Upper lobe of left lung (tissue), 6 donors: ENCODE data around the gene CEP192. TPM values are rescaled to one million over a fixed set of nuclear protein-coding genes. Genes with fewer than 3 reads are reported as not detected.
A peak's percentile ranks its signal among the peaks of the same experiment; 100 is the strongest.

Experiments used
- ATAC-seq, 2 donors: fragments of 200-7000 bp; cut with Tn5 transposase; one replicate each; pipeline ENCODE4 v1.9.1; 2022; ENCODE audit warnings: mild to moderate bottlenecking in 2 of 2, moderate library complexity in 2 of 2; ENCODE audit not compliant: low FRiP score in 2 of 2
- DNase-seq, 2 donors: peaks; one replicate each; pipeline ENCODE4 v3.0.0-alpha.2; 2019 to 2020
- H3K27ac ChIP-seq, 4 donors: fragments of 200-600 bp; sonication (generic); one replicate each; pipeline ENCODE4 v1.5.1; 2016 to 2019
- H3K27me3 ChIP-seq, 4 donors: fragments of 200-600 bp; sonication (generic); one replicate each; pipeline ENCODE4 v1.5.1; 2017 to 2019
- H3K36me3 ChIP-seq, 4 donors: fragments of 200-600 bp; sonication (generic); one replicate each; pipeline ENCODE4 v1.5.1; 2016 to 2019
- H3K4me1 ChIP-seq, 4 donors: fragments of 200-600 bp; sonication (generic); one replicate each; pipeline ENCODE4 v1.5.1; 2018 to 2019
- H3K4me3 ChIP-seq, 4 donors: fragments of 200-600 bp; sonication (generic); one replicate each; pipeline ENCODE4 v1.5.1; 2017 to 2019; ENCODE audit warnings: mild to moderate bottlenecking in 2 of 4, moderate library complexity in 1 of 4
- H3K9me3 ChIP-seq, 4 donors: fragments of 200-600 bp; sonication (generic); one replicate each; pipeline ENCODE4 v1.5.1; 2018 to 2019
- CTCF ChIP-seq, 6 experiments: fragments of 450-650 bp in 4 of 6; fragments of 200-600 bp in 2 of 6; sonication (generic) in 2 of 6; IDR thresholded peaks; one replicate each; pipeline ENCODE4 v1.5.1; 2016 to 2019; ENCODE audit warnings: antibody characterized with exemption in 6 of 6
- EP300 ChIP-seq, 4 donors: sonication (generic); formaldehyde crosslinking; IDR thresholded peaks; one replicate each; pipeline ENCODE4 v1.5.1; 2017; ENCODE audit warnings: antibody characterized with exemption in 4 of 4, control low read depth in 2 of 4
- POLR2A ChIP-seq, 4 donors: fragments of 450-650 bp; IDR thresholded peaks; one replicate each; pipeline ENCODE4 v1.5.1; 2016 to 2017; ENCODE audit warnings: antibody characterized with exemption in 4 of 4, mild to moderate bottlenecking in 2 of 4
- POLR2AphosphoS5 ChIP-seq, 2 donors: sonication (generic); formaldehyde crosslinking; IDR thresholded peaks; one replicate each; pipeline ENCODE4 v1.5.1; 2017; ENCODE audit warnings: antibody characterized with exemption in 2 of 2
- WGBS, 2 donors: methylation state at CpG; one replicate each; pipeline ENCODE4 v1.1.5; 2017 to 2018; 5-methylcytosine and 5-hydroxymethylcytosine counted together
- total RNA-seq, 6 donors: library from RNA; depleted of rRNA in 4 of 6; stranded (reverse); fragments of >200 nt in 4 of 6; gene quantifications; one replicate each; pipeline versions ENCODE4 v1.1.0 to v1.2.1, GENCODE V29; 2016 to 2021
- donor health status: DM: no; HTN: no; CAD: no; lungs with moderate emphysema.
- donor health status: DM: no; HTN: yes; CAD: no; lungs with severe emphysema.

The CEP192 gene
- total RNA-seq, 6 donors from 2014 or later, result 14.3 to 41.3 (median 22.5) TPM

- Histone ChIP-seq H3K27me3 (no peaks in the 10 kb centered on the region), H3K36me3 (peaks cover 0 to 3% (median 0%) of the 10 kb centered on the region in 4 donors), H3K4me3 (peak overlapping the region; percentile 2 to 84 (median 66)), H3K9me3 (no peaks in the 10 kb centered on the region), H3K4me1 (peaks cover 13 to 33% (median 20%) of the 10 kb centered on the region in 4 donors), H3K27ac (peak overlapping the region; percentile 93 to 95 (median 94))
- DNase-seq (peak; percentile 97 to 99), ATAC-seq (peak; percentile 93)
- WGBS, 2 donors, result 6% methylated on average over 8 to 10 of the region's 81 CpGs
- peak in 2 of 4 donors; percentile 8 to 43 for TF ChIP-seq EP300 (IDR thresholded peaks at IDR 0.05)
- TF ChIP-seq CTCF (IDR thresholded peaks at IDR 0.05), result peak in 1 of 6 experiments; percentile 24
- TF ChIP-seq POLR2A (IDR thresholded peaks at IDR 0.05), result peak in 3 of 4 donors; percentile 51 to 85 (median 80)
- peak; percentile 81 to 86 for TF ChIP-seq POLR2AphosphoS5 (IDR thresholded peaks at IDR 0.05)
These were observed 42.9 kb upstream of the CEP192 start for GRCh38 chr18:12948050-12948804.

- Histone ChIP-seq H3K9me3 (no peaks in the 10 kb centered on the region), H3K4me1 (no peaks in the 10 kb centered on the region), H3K27me3 (no peaks in the 10 kb centered on the region), H3K27ac (no peak overlapping the region), H3K36me3 (peaks cover 0 to 51% (median 11%) of the 10 kb centered on the region in 4 donors), H3K4me3 (no peak overlapping the region)
- 78 to 95% methylated on average over 3 of the region's 3 CpGs for whole genome bisulfite sequencing, 2 donors
- ATAC-seq (no peak), DNase-seq (no peak)
- no peak for TF ChIP-seq CTCF (IDR thresholded peaks at IDR 0.05)
- TF ChIP-seq POLR2A (IDR thresholded peaks at IDR 0.05), result no peak
- no peak for TF ChIP-seq POLR2AphosphoS5 (IDR thresholded peaks at IDR 0.05)
- TF ChIP-seq EP300 (IDR thresholded peaks at IDR 0.05), result no peak
These were observed 32.7 kb upstream of the CEP192 start for GRCh38 chr18:12958478-12958877.

- H3K9me3 ChIP-seq, result no peaks in the 10 kb centered on the region
- ATAC-seq, result no peak
- no peak overlapping the region for H3K27ac ChIP-seq
- no peak overlapping the region for H3K4me3 ChIP-seq
- H3K27me3 ChIP-seq, result no peaks in the 10 kb centered on the region
- no peaks in the 10 kb centered on the region for H3K4me1 ChIP-seq
- no peak for DNase-seq
- WGBS, 2 donors, result 83 to 87% methylated on average over 2 of the region's 2 CpGs
- TF ChIP-seq EP300 (IDR thresholded peaks at IDR 0.05) (no peak), POLR2A (IDR thresholded peaks at IDR 0.05) (no peak), POLR2AphosphoS5 (IDR thresholded peaks at IDR 0.05) (no peak), CTCF (IDR thresholded peaks at IDR 0.05) (no peak)
- H3K36me3 ChIP-seq, result peaks cover 0 to 62% (median 14%) of the 10 kb centered on the region in 4 donors
These were observed 30.8 kb upstream of the CEP192 start for GRCh38 chr18:12960395-12960794.

- H3K4me3 ChIP-seq, result no peak overlapping the region
- WGBS, 2 donors, result 61 to 76% methylated on average over 4 to 6 of the region's 6 CpGs
- DNase-seq (no peak), ATAC-seq (no peak)
- peaks cover 0 to 60% (median 12%) of the 10 kb centered on the region in 4 donors for H3K36me3 ChIP-seq
- H3K4me1 ChIP-seq, result no peaks in the 10 kb centered on the region
- TF ChIP-seq CTCF (IDR thresholded peaks at IDR 0.05), result no peak
- no peak for TF ChIP-seq EP300 (IDR thresholded peaks at IDR 0.05)
- TF ChIP-seq POLR2A (IDR thresholded peaks at IDR 0.05), result no peak
- TF ChIP-seq POLR2AphosphoS5 (IDR thresholded peaks at IDR 0.05), result no peak
- no peaks in the 10 kb centered on the region for H3K9me3 ChIP-seq
- H3K27me3 ChIP-seq, result no peaks in the 10 kb centered on the region
- no peak overlapping the region for H3K27ac ChIP-seq
These were observed 30.2 kb upstream of the CEP192 start for GRCh38 chr18:12960853-12961397.
